SK-N-SH (cell line): Measurements from ENCODE around the gene ETFA. TPM values are rescaled to one million over a fixed set of nuclear protein-coding genes. Genes with fewer than 3 reads are reported as not detected.

ENCODE experiments used
- CTCF ChIA-PET: fragments of 300-600, 350-600 bp; formaldehyde crosslinking; extraction: SDS; loops from one replicate; lab custom pipeline; 2021; lab: Yijun Ruan, JAX
- POLR2A ChIA-PET: fragments of 350-600 bp; sonication (Branson Sonifier 250); formaldehyde crosslinking; extraction: SDS; loops from one replicate; lab custom pipeline; 2020; ENCODE audit warnings: antibody characterized with exemption, inconsistent platforms; lab: Yijun Ruan, JAX
- DNase-seq: peaks from one replicate; pipeline ENCODE4 v3.0.0; 2012
- H2AFZ ChIP-seq: fragments of 200-600 bp; sonication (generic); 2 replicates; pipeline ENCODE4 v1.8.1; 2016; ENCODE audit warnings: antibody characterized with exemption, mild to moderate bottlenecking, low read depth
- H3F3A ChIP-seq: fragments of 200-600 bp; sonication (generic); replicated peaks from 2 replicates; pipeline ENCODE3; 2016; ENCODE audit warnings: antibody characterized with exemption, mild to moderate bottlenecking; ENCODE audit not compliant: insufficient read depth
- H3K27ac ChIP-seq, 2 experiments: fragments of 200-500 bp in 1 of 2; fragments of 200-600 bp in 1 of 2; sonication (Bioruptor generic) in 1 of 2; sonication (generic), shearing (Covaris generic) in 1 of 2; 2 replicates each; pipeline versions ENCODE4 v1.5.1 to v1.6.1; 2014 to 2016; ENCODE audit warnings: low read depth in 2 of 2, inconsistent platforms in 1 of 2, low read length in 1 of 2, mild to moderate bottlenecking in 1 of 2, mixed read lengths in 1 of 2
- H3K27me3 ChIP-seq: fragments of 200-600 bp; sonication (generic), shearing (Covaris generic); 2 replicates; pipeline ENCODE4 v1.6.1; 2016; ENCODE audit warnings: mixed run types; ENCODE audit not compliant: insufficient read depth
- H3K36me3 ChIP-seq, 2 experiments: fragments of 200-500 bp in 1 of 2; fragments of 200-600 bp in 1 of 2; sonication (Bioruptor generic) in 1 of 2; sonication (generic) in 1 of 2; replicated peaks in 1 of 2; 2 replicates each; pipeline versions ENCODE3 to v1.5.1; 2014 to 2016; ENCODE audit warnings: low read length in 1 of 2, mild to moderate bottlenecking in 1 of 2; ENCODE audit not compliant: insufficient read depth in 2 of 2, control insufficient read depth in 1 of 2
- H3K4me1 ChIP-seq, 2 experiments: fragments of 200-500 bp in 1 of 2; fragments of 200-600 bp in 1 of 2; sonication (Bioruptor generic) in 1 of 2; sonication (generic), shearing (Covaris generic) in 1 of 2; 2 replicates each; pipeline versions ENCODE4 v1.5.1 to v1.6.1; 2014 to 2016; ENCODE audit warnings: low read depth in 1 of 2, low read length in 1 of 2, mixed run types in 1 of 2; ENCODE audit not compliant: insufficient read depth in 2 of 2, control insufficient read depth in 1 of 2
- H3K4me2 ChIP-seq: fragments of 200-600 bp; sonication (generic), shearing (Covaris generic); 2 replicates; pipeline ENCODE4 v1.6.1; 2017; ENCODE audit warnings: mixed run types
- H3K4me3 ChIP-seq, 2 experiments: fragments of 200-500 bp in 1 of 2; fragments of 200-600 bp in 1 of 2; sonication (Bioruptor generic) in 1 of 2; sonication (generic), shearing (Covaris generic) in 1 of 2; 2 replicates each; pipeline versions ENCODE4 v1.5.1 to v1.8.1; 2014 to 2016; ENCODE audit warnings: low read depth in 2 of 2, inconsistent platforms in 1 of 2, low read length in 1 of 2, mild to moderate bottlenecking in 1 of 2, mixed read lengths in 1 of 2, moderate library complexity in 1 of 2
- H3K79me2 ChIP-seq: fragments of 200-600 bp; sonication (generic); 2 replicates; pipeline ENCODE4 v1.8.1; 2017; ENCODE audit warnings: mild to moderate bottlenecking; ENCODE audit not compliant: insufficient read depth
- H3K9ac ChIP-seq: fragments of 200-600 bp; sonication (generic); 2 replicates; pipeline ENCODE4 v1.6.1; 2017; ENCODE audit warnings: mixed run types
- H3K9me2 ChIP-seq: fragments of 200-600 bp; sonication (generic); 2 replicates; pipeline ENCODE4 v1.6.1; 2017; ENCODE audit warnings: mixed run types
- H3K9me3 ChIP-seq: fragments of 200-600 bp; sonication (generic); 2 replicates; pipeline ENCODE4 v1.6.1; 2017; ENCODE audit warnings: mixed run types, mild to moderate bottlenecking, moderate library complexity
- H4K20me1 ChIP-seq: fragments of 200-600 bp; sonication (generic); 2 replicates; pipeline ENCODE4 v1.6.1; 2017; ENCODE audit warnings: mild to moderate bottlenecking, mixed run types; ENCODE audit not compliant: insufficient read depth
- CHD2 ChIP-seq: fragments of 150-350 bp; IDR thresholded peaks from 2 replicates; pipeline ENCODE4 v1.6.1; 2018; ENCODE audit warnings: low read length; ENCODE audit not compliant: partially characterized antibody
- CTCF ChIP-seq: fragments of 200-600 bp; sonication (generic); IDR thresholded peaks from 2 replicates; pipeline ENCODE4 v1.6.1; 2017; ENCODE audit warnings: antibody characterized with exemption, mild to moderate bottlenecking, moderate library complexity
- ELF1 ChIP-seq: IDR thresholded peaks from 2 replicates; pipeline ENCODE4 v1.4.0; 2012
- EP300 ChIP-seq, 2 experiments: IDR thresholded peaks; 2 replicates each; pipeline versions ENCODE4 v1.4.0 to v1.6.1; 2012; ENCODE audit warnings: borderline replicate concordance in 1 of 2, low read depth in 1 of 2, low read length in 1 of 2
- FOSL2 ChIP-seq: IDR thresholded peaks from 2 replicates; pipeline ENCODE4 v1.4.0; 2012; ENCODE audit warnings: low read depth, mild to moderate bottlenecking, moderate library complexity, borderline replicate concordance
- FOXM1 ChIP-seq: IDR thresholded peaks from 2 replicates; pipeline ENCODE4 v1.4.0; 2012; ENCODE audit warnings: low read depth, mild to moderate bottlenecking
- GABPA ChIP-seq: IDR thresholded peaks from 2 replicates; pipeline ENCODE4 v1.4.0; 2012; ENCODE audit warnings: low read depth, mild to moderate bottlenecking
- JUND ChIP-seq: IDR thresholded peaks from 2 replicates; pipeline ENCODE4 v1.4.0; 2012
- MAX ChIP-seq: IDR thresholded peaks from 2 replicates; pipeline ENCODE4 v1.4.0; 2012; ENCODE audit warnings: low read depth
- NFIC ChIP-seq: IDR thresholded peaks from 2 replicates; pipeline ENCODE4 v1.4.0; 2012; ENCODE audit warnings: borderline replicate concordance
- PBX3 ChIP-seq: IDR thresholded peaks from 2 replicates; pipeline ENCODE4; 2012
- POLR2AphosphoS5 ChIP-seq: IDR thresholded peaks from 2 replicates; pipeline ENCODE4 v1.6.1; 2012; ENCODE audit warnings: low read depth, low read length
- RAD21 ChIP-seq: IDR thresholded peaks from 2 replicates; pipeline ENCODE4 v1.6.1; 2012; ENCODE audit warnings: mild to moderate bottlenecking, low read length
- RCOR1 ChIP-seq: fragments of 150-350 bp; IDR thresholded peaks from 2 replicates; pipeline ENCODE4 v1.6.1; 2017; ENCODE audit warnings: antibody characterized with exemption, low read length
- RFX5 ChIP-seq: IDR thresholded peaks from 2 replicates; pipeline ENCODE4 v1.6.1; 2012; ENCODE audit warnings: mild to moderate bottlenecking, improper control_type of control experiment, low read length
- SIN3A ChIP-seq: IDR thresholded peaks from 2 replicates; pipeline ENCODE4 v1.6.1; 2012; ENCODE audit warnings: low read depth, mild to moderate bottlenecking, low read length, moderate library complexity, borderline replicate concordance
- TCF12 ChIP-seq: IDR thresholded peaks from 2 replicates; pipeline ENCODE4 v1.4.0; 2012
- USF2 ChIP-seq: fragments of 150-350 bp; IDR thresholded peaks from 2 replicates; pipeline ENCODE4 v1.6.1; 2017; ENCODE audit warnings: antibody characterized with exemption, low read length, low read depth, borderline replicate concordance
- ZBTB33 ChIP-seq: IDR thresholded peaks from 2 replicates; pipeline ENCODE4 v1.4.0; 2012; ENCODE audit warnings: low read depth, borderline replicate concordance
- WGBS: methylation state at CpG from one replicate; pipeline ENCODE4 v1.1.6; 2017; ENCODE audit warnings: low lambda C conversion rate; 5-methylcytosine and 5-hydroxymethylcytosine counted together
- polyA plus RNA-seq, 3 experiments: library from polyadenylated mRNA; depleted of rRNA; stranded (reverse); fragments of >200 nt; gene quantifications; 2 replicates each; pipeline ENCODE4 v1.2.3, GENCODE V29; 2012

ETFA gene
- polyA plus RNA-seq, 1 of the 3 experiments (the other 2 are of a cell fraction) = 122 TPM

GRCh38 chr15:76185716-76186115 is 125.6 kb downstream of the ETFA start:
- POLR2A ChIA-PET = no interaction called here
- no peak overlapping the region for H3K27ac ChIP-seq

GRCh38 chr15:76184650-76185035 is 126.6 kb downstream of the ETFA start:
- no peaks in the 10 kb centered on the region for H4K20me1 ChIP-seq
- no peak overlapping the region for H3K9ac ChIP-seq
- H2AFZ ChIP-seq = no peak overlapping the region
- ChIA-PET CTCF (interaction anchor here (1.3 to 3.7 kb wide), 6 partner anchors 14 to 681 kb away, joined by 4 to 21 read pairs (median 4); partner anchors contain the start of gene TMEM266), POLR2A (interaction anchor here (1.5 kb wide), 1 partner anchor 152 kb away, joined by 4 read pairs; the partner anchor contains the start of gene ISL2)
- H3K9me2 ChIP-seq = no peaks in the 10 kb centered on the region
- no peaks in the 10 kb centered on the region for H3K9me3 ChIP-seq
- H3K27me3 ChIP-seq = no peaks in the 10 kb centered on the region
- peak; percentile 67 for DNase-seq
- no peaks in the 10 kb centered on the region for H3K36me3 ChIP-seq
- no peak overlapping the region for H3K4me3 ChIP-seq
- H3F3A ChIP-seq = peaks cover 5% of the 10 kb centered on the region
- WGBS = 33% methylated on average over 4 of the region's 13 CpGs
- no peak overlapping the region for H3K27ac ChIP-seq
- no peak overlapping the region for H3K4me2 ChIP-seq
- no peaks in the 10 kb centered on the region for H3K79me2 ChIP-seq
- peaks cover 3 to 13% of the 10 kb centered on the region in 2 experiments; a peak in 2 of 4 replicates for H3K4me1 ChIP-seq
- TF ChIP-seq NFIC = no peak
- TF ChIP-seq ELF1 = no peak
- peak; percentile 45 for TF ChIP-seq JUND
- TF ChIP-seq GABPA = no peak
- TF ChIP-seq MAX = no peak
- no peak for TF ChIP-seq USF2
- no peak for TF ChIP-seq ZBTB33
- TF ChIP-seq TCF12 = peak; percentile 33; the same call in 1 of the 2 replicates
- no peak for TF ChIP-seq SIN3A
- TF ChIP-seq CHD2 = no peak
- TF ChIP-seq RAD21 = no peak
- no peak for TF ChIP-seq EP300 (IDR thresholded peaks at IDR 0.05; ENCODE audit: borderline replicate concordance in 1 of 2, low read depth in 1 of 2, low read length in 1 of 2)
- no peak for TF ChIP-seq RCOR1
- TF ChIP-seq RFX5 = no peak

More at GRCh38 chr15:76185716-76186115, 125.6 kb downstream of the ETFA start:
- 77% methylated on average over 2 of the region's 3 CpGs for WGBS
- H3K36me3 ChIP-seq = no peaks in the 10 kb centered on the region
- H3K4me1 ChIP-seq = peaks cover 3 to 17% of the 10 kb centered on the region in 2 experiments; a peak in 2 of 4 replicates
- CTCF ChIA-PET = interaction anchor here (1.0 to 3.7 kb wide), 6 partner anchors 11 to 674 kb away, joined by 3 to 21 read pairs (median 5); no protein-coding TSS in a partner anchor
- no peak overlapping the region for H3K9ac ChIP-seq
- H4K20me1 ChIP-seq = no peaks in the 10 kb centered on the region
- TF ChIP-seq RAD21 = peak; percentile 44
- no peak for TF ChIP-seq CHD2
- no peak for TF ChIP-seq FOXM1
- no peak for TF ChIP-seq PBX3
- TF ChIP-seq POLR2AphosphoS5 = no peak
- peak; percentile 52 for TF ChIP-seq CTCF
- peak; percentile 37; the same call in 1 of the 2 replicates for TF ChIP-seq FOSL2
- TF ChIP-seq, all 33 proteins: peak for 3
- no peak overlapping the region for H3K4me2 ChIP-seq
- no peak overlapping the region; the same call in 1 of the 2 replicates for H2AFZ ChIP-seq
- H3K9me2 ChIP-seq = no peaks in the 10 kb centered on the region
- H3F3A ChIP-seq = peaks cover 5% of the 10 kb centered on the region
- no peaks in the 10 kb centered on the region for H3K9me3 ChIP-seq
- H3K4me3 ChIP-seq = no peak overlapping the region
- DNase-seq = no peak
- H3K79me2 ChIP-seq = no peaks in the 10 kb centered on the region
- H3K27me3 ChIP-seq = no peaks in the 10 kb centered on the region
